Measurements from ENCODE around the gene FUOM.

FUOM gene

GRCh38 chr10:133350283-133350949 is 7.4 kb downstream of the FUOM start:
- DNase-seq, result no peak

GRCh38 chr10:133349577-133350011 is 8.2 kb downstream of the FUOM start:
- no peak for DNase-seq

- no peak for DNase-seq
These were observed 8.7 kb downstream of the FUOM start for GRCh38 chr10:133349160-133349568.

GRCh38 chr10:133347710-133348517 is 9.9 kb downstream of the FUOM start:
- no peak for DNase-seq

GRCh38 chr10:133346413-133346812 is 11.4 kb downstream of the FUOM start:
- DNase-seq, result no peak

GRCh38 chr10:133344236-133344635 is 13.6 kb downstream of the FUOM start:
- DNase-seq, result no peak

GRCh38 chr10:133343558-133343957 is 14.3 kb downstream of the FUOM start:
- no peak for DNase-seq

GRCh38 chr10:133342942-133343341 is 14.9 kb downstream of the FUOM start:
- no peak for DNase-seq

GRCh38 chr10:133341983-133342382 is 15.8 kb downstream of the FUOM start:
- no peak for DNase-seq

- DNase-seq, result no peak
These were observed 18.0 kb downstream of the FUOM start for GRCh38 chr10:133339708-133340380.

GRCh38 chr10:133338080-133339071 is 19.4 kb downstream of the FUOM start:
- DNase-seq, result no peak

GRCh38 chr10:133337370-133337725 is 20.5 kb downstream of the FUOM start:
- DNase-seq, result no peak

GRCh38 chr10:133336577-133337369 is 21.0 kb downstream of the FUOM start, which contains the start of gene CALY:
Gene CALY (minus strand): TSS chr10:133336896. CDS start chr10:133328989, 7,907 bp downstream.
- DNase-seq, result no peak

GRCh38 chr10:133336118-133336576 is 21.7 kb downstream of the FUOM start:
- DNase-seq, result no peak

GRCh38 chr10:133335246-133336117 is 22.3 kb downstream of the FUOM start:
- peak; percentile 39 for DNase-seq

- no peak for DNase-seq
These were observed 23.1 kb downstream of the FUOM start for GRCh38 chr10:133334503-133335245.

- no peak for DNase-seq
These were observed 24.7 kb downstream of the FUOM start for GRCh38 chr10:133332936-133333699.

GRCh38 chr10:133329491-133330202 is 28.2 kb downstream of the FUOM start:
- DNase-seq, result peak; percentile 80
